Head of caudate nucleus (tissue), 42 donors: ENCODE measurements around the gene HOXA13.
A peak's percentile ranks its signal among the peaks of the same experiment; 100 is the strongest.

Experiments used
- DNase-seq, 42 donors: peaks; one replicate each; pipeline versions ENCODE4 v3.0.0 to v3.0.0-alpha.2; 2020 to 2021; ENCODE audit warnings: mixed read lengths in 7 of 42
- intact Hi-C: fragments of 100-400 bp; cut with DNase I; formaldehyde crosslinking; loops from one replicate; pipeline ENCODE4 v1.15.0; 2022

HOXA13 gene

GRCh38 chr7:27239387-27240014 is 39.6 kb upstream of the HOXA13 start:
- peak in 1 of 42 donors; percentile 29 for DNase-seq
- intact Hi-C loops, result no loop called here

- DNase-seq, result no peak
- intact Hi-C loops, result no loop called here
These were observed 39.1 kb upstream of the HOXA13 start for GRCh38 chr7:27238979-27239386.

- intact Hi-C loops, result no loop called here
- peak in 1 of 42 donors; percentile 2 for DNase-seq
These were observed 37.9 kb upstream of the HOXA13 start for GRCh38 chr7:27237735-27238334.

GRCh38 chr7:27235387-27236311 is 35.8 kb upstream of the HOXA13 start:
- peak in 39 of 42 donors; percentile 13 to 61 (median 39) for DNase-seq
- intact Hi-C loops, result no loop called here

- intact Hi-C loops, result no loop called here
- no peak for DNase-seq
These were observed 29.6 kb upstream of the HOXA13 start for GRCh38 chr7:27229448-27229847.

GRCh38 chr7:27224983-27225934 is 25.4 kb upstream of the HOXA13 start:
- DNase-seq, result peak in 2 of 42 donors; percentile 12 to 35
- intact Hi-C loops, result no loop called here

- intact Hi-C loops, result no loop called here
- DNase-seq, result no peak
These were observed 24.2 kb upstream of the HOXA13 start for GRCh38 chr7:27223941-27224575.

GRCh38 chr7:27221201-27221797 is 21.4 kb upstream of the HOXA13 start:
- intact Hi-C loops, result no loop called here
- peak in 1 of 42 donors; percentile 3 for DNase-seq

GRCh38 chr7:27220440-27220955 is 20.6 kb upstream of the HOXA13 start:
- intact Hi-C loops, result no loop called here

GRCh38 chr7:27219821-27220220 is 19.9 kb upstream of the HOXA13 start:
- intact Hi-C loops, result no loop called here

More at GRCh38 chr7:27220440-27220955, 20.6 kb upstream of the HOXA13 start:
- DNase-seq, result peak in 2 of 42 donors; percentile 0 to 37

GRCh38 chr7:27217951-27218350 is 18.1 kb upstream of the HOXA13 start:
- intact Hi-C loops, result no loop called here
- DNase-seq, result no peak

More at GRCh38 chr7:27219821-27220220, 19.9 kb upstream of the HOXA13 start:
- no peak for DNase-seq

- DNase-seq, result peak in 1 of 42 donors; percentile 25
- intact Hi-C loops, result no loop called here
These were observed 15.5 kb upstream of the HOXA13 start for GRCh38 chr7:27215356-27215755.

GRCh38 chr7:27214239-27214950 is 14.5 kb upstream of the HOXA13 start:
- DNase-seq, result peak in 1 of 42 donors; percentile 13
- intact Hi-C loops, result no loop called here

- peak in 1 of 42 donors; percentile 43 for DNase-seq
- intact Hi-C loops, result no loop called here
These were observed 13.7 kb upstream of the HOXA13 start for GRCh38 chr7:27213433-27214238.

GRCh38 chr7:27212497-27213432 is 12.9 kb upstream of the HOXA13 start:
- peak in 1 of 42 donors; percentile 34 for DNase-seq
- intact Hi-C loops, result no loop called here
